CD8-positive, alpha-beta memory T cell (primary cell): ENCODE measurements around the gene PLA2G2F. TPM values are rescaled to one million over a fixed set of nuclear protein-coding genes. Genes with fewer than 3 reads are reported as not detected.

Experiments
- CTCF ChIA-PET: fragments of 350-600 bp; sonication (Branson Sonifier 250); formaldehyde crosslinking; loops from one replicate; lab custom pipeline; 2021; ENCODE audit warnings: antibody characterized with exemption; lab: Charles Lee
- POLR2A ChIA-PET: fragments of 350-600 bp; sonication (Branson Sonifier 250); formaldehyde crosslinking; loops from one replicate; lab custom pipeline; 2021; ENCODE audit warnings: antibody characterized with exemption; lab: Charles Lee
- DNase-seq, 5 donors: peaks; one replicate each; pipeline versions ENCODE4 v3.0.0 to v3.0.0-alpha.2; 2020 to 2022; ENCODE audit warnings: mixed read lengths in 1 of 5
- H3K27ac ChIP-seq: one replicate; pipeline ENCODE4 v1.7.0; 2013; ENCODE audit warnings: low read depth, mild to moderate bottlenecking, low read length, moderate library complexity
- H3K27me3 ChIP-seq: 2 replicates; pipeline ENCODE4 v1.7.0; 2013; ENCODE audit warnings: low read length, mild to moderate bottlenecking; ENCODE audit not compliant: insufficient read depth, poor library complexity, severe bottlenecking
- H3K36me3 ChIP-seq: 2 replicates; pipeline ENCODE4 v1.7.0; 2013; ENCODE audit warnings: mild to moderate bottlenecking, low read length, moderate library complexity; ENCODE audit not compliant: insufficient read depth
- H3K4me1 ChIP-seq: 2 replicates; pipeline ENCODE4 v1.7.0; 2013; ENCODE audit warnings: mild to moderate bottlenecking, low read length, moderate library complexity; ENCODE audit not compliant: insufficient read depth
- H3K4me3 ChIP-seq: 2 replicates; pipeline ENCODE4 v1.7.0; 2013; ENCODE audit warnings: mild to moderate bottlenecking, low read length
- H3K9me3 ChIP-seq: 2 replicates; pipeline ENCODE4 v1.7.0; 2013; ENCODE audit warnings: mild to moderate bottlenecking, low read length
- H3K27ac Mint-ChIP-seq, 8 donors: one replicate each; pipeline ENCODE4 v1.8.0; 2020 to 2021; ENCODE audit warnings: mixed read lengths in 8 of 8, mild to moderate bottlenecking in 6 of 8, inconsistent platforms in 3 of 8, moderate library complexity in 3 of 8
- H3K27me3 Mint-ChIP-seq, 2 donors: one replicate each; pipeline ENCODE4 v1.8.0; 2020 to 2021; ENCODE audit warnings: mixed read lengths in 2 of 2, mild to moderate bottlenecking in 1 of 2, moderate library complexity in 1 of 2
- H3K36me3 Mint-ChIP-seq, 3 donors: one replicate each; pipeline ENCODE4 v1.8.0; 2020 to 2021; ENCODE audit warnings: mixed read lengths in 3 of 3, inconsistent platforms in 1 of 3, mild to moderate bottlenecking in 1 of 3
- H3K4me1 Mint-ChIP-seq, 3 donors: one replicate each; pipeline ENCODE4 v1.8.0; 2020 to 2021; ENCODE audit warnings: mixed read lengths in 3 of 3, inconsistent platforms in 1 of 3, mild to moderate bottlenecking in 1 of 3
- H3K4me3 Mint-ChIP-seq, 7 donors: one replicate each; pipeline ENCODE4 v1.8.0; 2020 to 2021; ENCODE audit warnings: mixed read lengths in 7 of 7, mild to moderate bottlenecking in 6 of 7, moderate library complexity in 4 of 7, inconsistent platforms in 2 of 7
- H3K9me3 Mint-ChIP-seq, 5 donors: one replicate each; pipeline ENCODE4 v1.8.0; 2020 to 2022; ENCODE audit warnings: mixed read lengths in 5 of 5, mild to moderate bottlenecking in 3 of 5, moderate library complexity in 2 of 5, inconsistent platforms in 1 of 5
- polyA plus RNA-seq: library from polyadenylated mRNA; unstranded; fragments of 300-500 nt; fragmentation: Illumina TruSeq; gene quantifications from one replicate; pipeline ENCODE4 v1.2.3, GENCODE V29; 2021
- total RNA-seq, 2 experiments: library from RNA; stranded (reverse); gene quantifications; one replicate each; pipeline ENCODE4 v1.2.3, GENCODE V29; 2021

Gene PLA2G2F
- total and polyA plus RNA-seq, 3 experiments from 2014 or later, result not detected

GRCh38 chr1:20183035-20183434 is 43.9 kb downstream of the PLA2G2F start:
- peaks cover 2 to 4% of the 10 kb centered on the region in 2 donors for H3K27me3 Mint-ChIP-seq
- no peaks in the 10 kb centered on the region for H3K27me3 ChIP-seq
- peak overlapping the region in 2 of 8 donors; percentile 62 to 83 for H3K27ac Mint-ChIP-seq
- H3K4me3 ChIP-seq, result no peak overlapping the region
- H3K36me3 ChIP-seq, result no peaks in the 10 kb centered on the region
- H3K36me3 Mint-ChIP-seq, result no peaks in the 10 kb centered on the region
- ChIA-PET CTCF (interaction anchor here (0.8 kb wide), 1 partner anchor 30 kb away, joined by 3 read pairs; no protein-coding TSS in a partner anchor), POLR2A (no interaction called here)
- H3K4me1 ChIP-seq, result peaks cover 31% of the 10 kb centered on the region
- no peak for DNase-seq
- H3K27ac ChIP-seq, result no peak overlapping the region
- no peaks in the 10 kb centered on the region for H3K9me3 ChIP-seq
- peaks cover 36 to 44% (median 40%) of the 10 kb centered on the region in 3 donors for H3K4me1 Mint-ChIP-seq
- no peak overlapping the region for H3K4me3 Mint-ChIP-seq
- no peaks in the 10 kb centered on the region for H3K9me3 Mint-ChIP-seq

- no peak for DNase-seq
- no peaks in the 10 kb centered on the region for H3K9me3 Mint-ChIP-seq
- peak overlapping the region in 6 of 7 donors; percentile 23 to 89 (median 53) for H3K4me3 Mint-ChIP-seq
- no peaks in the 10 kb centered on the region for H3K27me3 ChIP-seq
- ChIA-PET CTCF (interaction anchor here (0.8 kb wide), 1 partner anchor 29 kb away, joined by 3 read pairs; no protein-coding TSS in a partner anchor), POLR2A (no interaction called here)
- H3K36me3 ChIP-seq, result no peaks in the 10 kb centered on the region
- H3K9me3 ChIP-seq, result no peaks in the 10 kb centered on the region
- H3K27ac ChIP-seq, result no peak overlapping the region
- H3K27me3 Mint-ChIP-seq, result peaks cover 4 to 7% of the 10 kb centered on the region in 2 donors
- H3K27ac Mint-ChIP-seq, result peak overlapping the region in 7 of 8 donors; percentile 17 to 95 (median 73)
- H3K4me1 Mint-ChIP-seq, result peaks cover 40 to 50% (median 46%) of the 10 kb centered on the region in 3 donors
- H3K4me3 ChIP-seq, result no peak overlapping the region
- peaks cover 38% of the 10 kb centered on the region for H3K4me1 ChIP-seq
- H3K36me3 Mint-ChIP-seq, result no peaks in the 10 kb centered on the region
Observed at GRCh38 chr1:20183616-20184271, 44.6 kb downstream of the PLA2G2F start.

- Histone ChIP-seq H3K36me3 (no peaks in the 10 kb centered on the region), H3K27ac (peak overlapping the region; percentile 86), H3K9me3 (no peaks in the 10 kb centered on the region), H3K27me3 (no peaks in the 10 kb centered on the region), H3K4me3 (no peak overlapping the region), H3K4me1 (peaks cover 40% of the 10 kb centered on the region)
- ChIA-PET POLR2A (no interaction called here), CTCF (no interaction called here)
- no peak for DNase-seq
- no peaks in the 10 kb centered on the region for H3K9me3 Mint-ChIP-seq
- no peaks in the 10 kb centered on the region for H3K36me3 Mint-ChIP-seq
- H3K4me1 Mint-ChIP-seq, result peaks cover 40 to 50% (median 46%) of the 10 kb centered on the region in 3 donors
- H3K27me3 Mint-ChIP-seq, result peaks cover 4 to 13% of the 10 kb centered on the region in 2 donors
- peak overlapping the region in 7 of 8 donors; percentile 83 to 97 (median 91) for H3K27ac Mint-ChIP-seq
- H3K4me3 Mint-ChIP-seq, result peak overlapping the region; percentile 29 to 89 (median 79)
Observed at GRCh38 chr1:20184481-20184900, 45.4 kb downstream of the PLA2G2F start.

- peak overlapping the region; percentile 62 to 95 (median 90) for H3K27ac Mint-ChIP-seq
- peak overlapping the region; percentile 75 for H3K4me3 ChIP-seq
- H3K4me3 Mint-ChIP-seq, result peak overlapping the region; percentile 77 to 84 (median 80)
- H3K36me3 Mint-ChIP-seq, result no peaks in the 10 kb centered on the region
- no peaks in the 10 kb centered on the region for H3K36me3 ChIP-seq
- peaks cover 4 to 13% of the 10 kb centered on the region in 2 donors for H3K27me3 Mint-ChIP-seq
- ChIA-PET POLR2A (no interaction called here), CTCF (no interaction called here)
- H3K9me3 Mint-ChIP-seq, result no peaks in the 10 kb centered on the region
- peak; percentile 22 to 69 (median 60) for DNase-seq
- no peaks in the 10 kb centered on the region for H3K9me3 ChIP-seq
- H3K27me3 ChIP-seq, result no peaks in the 10 kb centered on the region
- H3K27ac ChIP-seq, result peak overlapping the region; percentile 86
- peaks cover 40 to 50% (median 46%) of the 10 kb centered on the region in 3 donors for H3K4me1 Mint-ChIP-seq
- peaks cover 40% of the 10 kb centered on the region for H3K4me1 ChIP-seq
Observed at GRCh38 chr1:20184997-20185833, 46.1 kb downstream of the PLA2G2F start.

DNA sequence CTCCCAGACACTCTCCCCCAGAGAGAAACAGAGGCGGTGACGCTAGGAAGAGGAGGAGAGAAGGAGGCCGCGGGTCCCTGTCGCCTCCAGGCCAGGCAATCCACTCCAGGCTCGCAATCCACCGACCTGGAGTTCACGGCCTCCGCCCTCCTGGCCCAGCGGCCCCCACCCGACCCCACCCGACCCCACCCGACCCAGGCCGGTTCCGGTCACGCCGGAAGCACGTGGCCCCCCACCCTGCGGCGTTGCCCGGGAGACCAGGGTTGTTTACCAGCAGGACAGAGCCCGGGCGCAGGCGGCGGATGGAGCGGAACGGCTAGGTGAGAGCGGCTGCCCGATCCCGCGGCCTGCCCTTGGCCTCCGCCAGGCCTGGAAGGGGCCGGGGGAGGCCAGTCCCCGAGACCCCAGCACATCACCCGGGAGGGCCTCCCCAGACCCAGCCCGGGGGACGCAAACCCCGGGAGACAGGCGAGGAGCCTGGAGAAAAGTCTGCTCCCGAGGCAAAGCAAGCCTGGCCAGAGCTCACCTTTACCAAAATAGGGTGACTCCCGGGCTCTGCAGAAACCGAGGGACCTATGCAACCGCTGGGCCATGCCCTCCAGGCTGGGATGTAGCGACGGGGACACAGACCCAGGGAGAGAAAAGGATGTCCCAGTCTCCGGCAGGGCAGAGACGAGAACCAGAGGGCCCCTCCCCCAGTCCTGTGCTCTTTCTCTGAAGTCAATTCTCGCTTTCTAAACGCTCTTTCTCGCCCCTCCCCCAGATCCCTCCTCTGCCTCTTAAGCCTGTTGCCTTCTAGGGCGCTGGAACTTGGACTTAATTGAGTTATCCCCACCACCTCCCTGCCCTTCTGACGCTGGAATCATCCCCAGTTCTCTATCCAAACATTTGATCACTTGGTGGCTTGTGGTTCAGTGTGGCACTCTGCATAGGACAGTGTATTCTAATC is 47.0 kb downstream of the PLA2G2F start, which contains the start of the genes PLA2G2C and UBXN10:
Gene PLA2G2C (minus strand): TSS at position 685 of the 949 bp plus-strand sequence. CDS start 9,155 bp downstream, outside the sequence.
Gene UBXN10 (plus strand): TSS at position 263 of the 949 bp plus-strand sequence. CDS start 4,466 bp downstream, outside the sequence.
- H3K4me1 Mint-ChIP-seq, result peaks cover 40 to 50% (median 46%) of the 10 kb centered on the region in 3 donors
- H3K27me3 Mint-ChIP-seq, result peaks cover 4 to 17% of the 10 kb centered on the region in 2 donors
- Histone ChIP-seq H3K9me3 (no peaks in the 10 kb centered on the region), H3K27ac (peak within 1 kb of the TSS; percentile 86), H3K4me3 (peak within 1 kb of the TSS; percentile 75), H3K36me3 (no peaks in the 10 kb centered on the region), H3K4me1 (peaks cover 40% of the 10 kb centered on the region), H3K27me3 (no peaks in the 10 kb centered on the region)
- DNase-seq, result peak in 4 of 5 donors; percentile 16 to 54 (median 34)
- CTCF ChIA-PET, result interaction anchor here (1.0 to 1.5 kb wide), 2 partner anchors 26 to 35 kb away, joined by 4 to 5 read pairs; no protein-coding TSS in a partner anchor
- H3K9me3 Mint-ChIP-seq, result no peaks in the 10 kb centered on the region
- peak within 1 kb of the TSS; percentile 78 to 90 (median 83) for H3K4me3 Mint-ChIP-seq
- H3K27ac Mint-ChIP-seq, result peak within 1 kb of the TSS; percentile 62 to 96 (median 92)
- POLR2A ChIA-PET, result no interaction called here
- H3K36me3 Mint-ChIP-seq, result no peaks in the 10 kb centered on the region

DNA sequence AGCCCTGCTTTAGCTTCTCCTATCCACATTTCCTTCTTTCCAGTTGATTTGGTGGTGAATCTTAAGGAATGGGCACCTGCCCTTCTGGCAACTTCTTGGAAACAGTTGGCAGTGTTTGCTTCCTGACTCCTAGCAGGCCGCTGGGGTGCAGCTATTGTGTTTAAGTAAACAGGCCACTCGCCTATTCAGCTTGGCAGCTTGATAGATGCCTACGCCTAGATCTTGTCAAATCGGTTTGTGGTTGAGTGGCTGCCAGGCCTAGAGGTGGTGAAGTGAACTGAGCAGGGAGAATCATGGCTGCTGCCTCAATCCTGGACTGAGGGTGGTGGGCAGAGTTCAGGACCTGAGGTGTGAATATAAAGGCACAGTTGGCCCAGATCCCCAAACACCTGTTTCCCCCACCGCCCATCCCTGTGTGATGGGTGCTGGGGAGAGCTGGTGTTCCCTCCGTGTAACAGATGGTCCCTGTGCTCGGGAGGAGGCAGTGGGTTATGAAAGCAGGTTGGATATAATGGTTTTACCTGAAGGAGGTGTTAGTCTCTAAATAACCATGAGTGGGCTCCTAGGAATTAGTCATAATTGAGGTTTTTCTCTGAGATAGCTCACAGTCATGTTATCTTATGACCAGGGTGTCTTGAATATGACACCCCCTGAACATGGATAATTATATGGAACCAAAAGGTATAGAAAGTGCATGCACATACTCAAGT is 48.1 kb downstream of the PLA2G2F start:
- H3K36me3 Mint-ChIP-seq, result no peaks in the 10 kb centered on the region
- ChIA-PET CTCF (interaction anchor here (1.5 kb wide), 1 partner anchor 36 kb away, joined by 5 read pairs; no protein-coding TSS in a partner anchor), POLR2A (no interaction called here)
- Histone ChIP-seq H3K36me3 (no peaks in the 10 kb centered on the region), H3K9me3 (no peaks in the 10 kb centered on the region), H3K27me3 (no peaks in the 10 kb centered on the region), H3K27ac (peak overlapping the region; percentile 86), H3K4me1 (peaks cover 40% of the 10 kb centered on the region), H3K4me3 (peak overlapping the region; percentile 11)
- H3K27ac Mint-ChIP-seq, result peak overlapping the region; percentile 15 to 92 (median 74)
- peak in 2 of 5 donors; percentile 10 to 20 for DNase-seq
- H3K4me3 Mint-ChIP-seq, result peak overlapping the region; percentile 22 to 90 (median 81)
- peaks cover 40 to 50% (median 46%) of the 10 kb centered on the region in 3 donors for H3K4me1 Mint-ChIP-seq
- no peaks in the 10 kb centered on the region for H3K9me3 Mint-ChIP-seq
- H3K27me3 Mint-ChIP-seq, result peaks cover 6 to 18% of the 10 kb centered on the region in 2 donors
